A549 (cell line): Measurements from ENCODE around the gene MRPL55.

Experiments used
- CHD2 ChIP-seq: fragments of 150-350 bp; IDR thresholded peaks from 2 replicates; pipeline ENCODE4 v1.6.1; 2014; ENCODE audit warnings: low read length; ENCODE audit not compliant: partially characterized antibody
- CTCF ChIP-seq: fragments of >200 bp; sonication (Bioruptor Twin); formaldehyde crosslinking; IDR thresholded peaks from 3 replicates; pipeline ENCODE4 v1.5.1; 2016
- RCOR1 ChIP-seq: fragments of 150-350 bp; IDR thresholded peaks from 2 replicates; pipeline ENCODE4 v1.6.1; 2014; ENCODE audit warnings: antibody characterized with exemption, low read length, low read depth

DNA sequence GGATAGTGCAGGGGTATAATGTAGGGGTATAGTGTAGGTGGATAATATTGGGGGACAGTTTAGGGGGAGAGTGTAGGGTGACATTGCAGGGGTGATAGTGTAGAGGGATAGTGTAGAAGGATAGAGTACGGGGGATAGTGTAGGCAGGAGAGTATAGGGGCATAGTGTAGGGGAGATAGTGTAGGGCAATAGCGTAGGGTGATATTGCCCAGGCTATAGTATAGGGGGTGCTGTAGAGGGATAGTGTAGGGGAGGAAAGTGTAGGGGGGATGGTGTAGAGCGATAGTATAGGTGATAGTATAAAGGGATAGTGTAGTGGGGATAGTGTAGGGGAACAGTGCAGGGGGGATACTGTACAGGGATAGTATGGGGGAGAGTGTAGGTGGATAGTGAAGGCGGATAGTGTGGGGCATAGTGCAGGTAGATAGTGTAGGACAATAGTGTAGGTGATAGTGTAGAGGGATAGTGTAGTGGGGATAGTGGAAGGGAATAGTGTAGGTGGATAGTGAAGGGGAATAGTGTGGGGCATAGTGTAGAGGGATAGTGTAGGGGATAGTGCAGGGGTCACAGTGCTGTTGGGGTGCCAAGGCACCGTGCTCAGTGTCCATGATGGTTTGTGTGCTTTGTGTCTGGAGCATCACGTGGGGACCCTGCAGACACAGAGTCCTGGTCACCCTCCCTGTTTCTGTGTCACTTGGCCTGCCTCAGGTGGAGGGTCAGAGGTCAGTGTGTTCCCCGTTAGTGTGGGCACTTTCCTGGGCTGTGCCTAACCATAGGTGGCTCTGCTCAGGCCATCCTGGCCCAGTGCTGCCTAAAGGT lies 37.1 kb downstream of the MRPL55 start:
- TF ChIP-seq CHD2 (no peak), RCOR1 (no peak), CTCF (no peak)
